A549 (cell line): Measurements from ENCODE around the gene ABHD2. TPM values are rescaled to one million over a fixed set of nuclear protein-coding genes. Genes with fewer than 3 reads are reported as not detected.
A peak's percentile ranks its signal among the peaks of the same experiment; 100 is the strongest.

ENCODE experiments used
- ATAC-seq, 2 experiments: fragments of 200-7000 bp in 1 of 2; fragments of >200 bp in 1 of 2; cut with Nextera tagmentation in 1 of 2; cut with Tn5 transposase in 1 of 2; 3 replicates each; pipeline versions ENCODE4 v1.8.0 to v1.9.1; 2018 to 2020; ENCODE audit warnings: mild to moderate bottlenecking in 1 of 2, moderate library complexity in 1 of 2
- CTCF ChIA-PET: fragments of 300-600 bp; sonication (Branson Sonifier 250); formaldehyde crosslinking; extraction: SDS; loops from one replicate; lab custom pipeline; 2021; ENCODE audit warnings: antibody characterized with exemption, inconsistent platforms; lab: Yijun Ruan, JAX
- POLR2A ChIA-PET: fragments of 350-600 bp; formaldehyde crosslinking; extraction: SDS; loops from one replicate; lab custom pipeline; 2021; ENCODE audit warnings: antibody characterized with exemption, inconsistent platforms; lab: Yijun Ruan, JAX
- DNase-seq, 2 experiments: peaks; one replicate each; pipeline versions ENCODE4 v3.0.0 to v3.0.0-alpha.2; 2011 to 2016; ENCODE audit warnings: low read depth in 1 of 2, low spot score in 1 of 2
- FAIRE-seq: peaks from 2 replicates; lab custom pipeline; 2011; peaks lifted over from hg19 to GRCh38; lab: Jason Lieb, UNC
- H3K27ac ChIP-seq, 2 experiments: fragments of >200 bp; sonication (Bioruptor Twin); formaldehyde crosslinking; 3 replicates each; pipeline ENCODE4 v1.5.1; 2016 to 2017
- H3K4me1 ChIP-seq: fragments of >200 bp; sonication (Bioruptor Twin); formaldehyde crosslinking; 3 replicates; pipeline ENCODE4 v1.6.1; 2016
- H3K4me2 ChIP-seq: fragments of >200 bp; sonication (Bioruptor Twin); formaldehyde crosslinking; 3 replicates; pipeline ENCODE4 v1.6.1; 2016
- H3K4me3 ChIP-seq: fragments of >200 bp; sonication (Bioruptor Twin); formaldehyde crosslinking; 3 replicates; pipeline ENCODE4 v1.5.1; 2016
- H3K9me3 ChIP-seq: fragments of >200 bp; sonication (Bioruptor Twin); formaldehyde crosslinking; 3 replicates; pipeline ENCODE4 v1.6.1; 2016
- ATOH8 ChIP-seq: fragments of 250-450 bp; sonication (Bioruptor Pico); IDR thresholded peaks from 2 replicates; pipeline ENCODE4 v1.5.0; 2020; ENCODE audit warnings: low read depth, mild to moderate bottlenecking, moderate library complexity
- CBX2 ChIP-seq: fragments of 200-600 bp; sonication (generic); IDR thresholded peaks from 2 replicates; pipeline ENCODE4 v1.6.1; 2016; ENCODE audit warnings: low read depth, mild to moderate bottlenecking, borderline replicate concordance
- CBX8 ChIP-seq: fragments of 200-600 bp; sonication (generic); IDR thresholded peaks from 2 replicates; pipeline ENCODE4 v1.6.1; 2016
- CHD2 ChIP-seq: fragments of 150-350 bp; IDR thresholded peaks from 2 replicates; pipeline ENCODE4 v1.6.1; 2014; ENCODE audit warnings: low read length; ENCODE audit not compliant: partially characterized antibody
- CHD4 ChIP-seq: fragments of 200-600 bp; sonication (generic); IDR thresholded peaks from 2 replicates; pipeline ENCODE4 v1.6.1; 2016; ENCODE audit warnings: antibody characterized with exemption, mild to moderate bottlenecking, borderline replicate concordance
- EHMT2 ChIP-seq: fragments of 200-600 bp; sonication (generic); IDR thresholded peaks from 2 replicates; pipeline ENCODE4 v1.6.1; 2016; ENCODE audit warnings: antibody characterized with exemption, low read depth, mild to moderate bottlenecking, moderate library complexity
- FOSL2 ChIP-seq, 2 experiments: fragments of 450-650 bp in 1 of 2; fragments of >200 bp in 1 of 2; sonication (Bioruptor Twin) in 1 of 2; formaldehyde crosslinking; IDR thresholded peaks; 2 replicates each; pipeline versions ENCODE4 v1.5.0 to v1.6.1; 2016 to 2020; ENCODE audit warnings: mild to moderate bottlenecking in 1 of 2, moderate library complexity in 1 of 2
- HMGXB4 ChIP-seq: fragments of 250-450 bp; sonication (Bioruptor Pico); IDR thresholded peaks from 2 replicates; pipeline ENCODE4 v1.5.0; 2021; ENCODE audit warnings: mild to moderate bottlenecking, moderate library complexity, borderline replicate concordance
- JUN ChIP-seq, 2 experiments: fragments of >200 bp; sonication (Bioruptor Twin); formaldehyde crosslinking; IDR thresholded peaks; 2 replicates in 1 of 2; 3 replicates in 1 of 2; pipeline ENCODE4 v1.6.1; 2016 to 2017
- KDM1A ChIP-seq: fragments of 200-600 bp; sonication (generic); IDR thresholded peaks from 2 replicates; pipeline ENCODE4 v1.6.1; 2016; ENCODE audit warnings: low read depth, mild to moderate bottlenecking
- KDM5A ChIP-seq: fragments of 200-600 bp; sonication (generic); IDR thresholded peaks from 2 replicates; pipeline ENCODE4 v1.6.1; 2016; ENCODE audit warnings: antibody characterized with exemption, mild to moderate bottlenecking
- MAX ChIP-seq: IDR thresholded peaks from 2 replicates; pipeline ENCODE4 v1.6.1; 2012
- NPAS2 ChIP-seq: fragments of 250-450 bp; sonication (Bioruptor Pico); IDR thresholded peaks from 2 replicates; pipeline ENCODE4 v1.8.0; 2022; ENCODE audit warnings: mild to moderate bottlenecking, moderate library complexity, borderline replicate concordance
- NR3C1 ChIP-seq: fragments of >200 bp; sonication (Bioruptor Twin); formaldehyde crosslinking; IDR thresholded peaks from 3 replicates; pipeline ENCODE4 v1.6.1; 2017
- POLR2AphosphoS2 ChIP-seq: conservative IDR thresholded peaks from 2 replicates; pipeline ENCODE4 v1.6.1; 2012; ENCODE audit warnings: low read length, improper control_type of control experiment, inconsistent platforms
- RAD21 ChIP-seq, 2 experiments: fragments of >200 bp in 1 of 2; sonication (Bioruptor Twin) in 1 of 2; formaldehyde crosslinking in 1 of 2; IDR thresholded peaks in 1 of 2; conservative IDR thresholded peaks in 1 of 2; 2 replicates in 1 of 2; 3 replicates in 1 of 2; pipeline ENCODE4 v1.6.1; 2012 to 2018; ENCODE audit warnings: inconsistent platforms in 1 of 2
- RCOR1 ChIP-seq: fragments of 150-350 bp; IDR thresholded peaks from 2 replicates; pipeline ENCODE4 v1.6.1; 2014; ENCODE audit warnings: antibody characterized with exemption, low read length, low read depth
- RNF2 ChIP-seq: fragments of 200-600 bp; sonication (generic); IDR thresholded peaks from 2 replicates; pipeline ENCODE4 v1.6.1; 2016; ENCODE audit warnings: low read depth, mild to moderate bottlenecking, antibody characterized with exemption, moderate library complexity, borderline replicate concordance
- TFCP2L1 ChIP-seq: fragments of 250-450 bp; sonication (Bioruptor Pico); IDR thresholded peaks from 2 replicates; pipeline ENCODE4 v1.5.0; 2021; ENCODE audit warnings: mild to moderate bottlenecking
- TP53 ChIP-seq: fragments of 250-450 bp; sonication (Bioruptor Pico); IDR thresholded peaks from 2 replicates; pipeline ENCODE4 v1.5.0; 2021; ENCODE audit warnings: mild to moderate bottlenecking, moderate library complexity
- ZC3H11A ChIP-seq: fragments of 450-650 bp; IDR thresholded peaks from 2 replicates; pipeline ENCODE4 v1.6.1; 2014; ENCODE audit warnings: antibody characterized with exemption, mild to moderate bottlenecking
- ZNF302 ChIP-seq: fragments of 250-450 bp; sonication (Bioruptor Pico); IDR thresholded peaks from 2 replicates; pipeline ENCODE4 v1.9.0; 2021; ENCODE audit warnings: inconsistent platforms, mild to moderate bottlenecking, moderate library complexity
- WGBS: methylation state at CpG from one replicate; pipeline ENCODE4 v1.1.6; 2017; ENCODE audit errors: missing lambda C conversion rate; 5-methylcytosine and 5-hydroxymethylcytosine counted together
- polyA plus RNA-seq, 4 experiments: library from polyadenylated mRNA; depleted of rRNA in 3 of 4; stranded (reverse); fragments of >200 nt; fragmentation: RNase III in 1 of 4; extraction: RNeasy Plus Mini Kit Qiagen cat#74134 plus additional on column Dnase treatment in 1 of 4; gene quantifications; 2 replicates in 3 of 4; 3 replicates in 1 of 4; pipeline ENCODE4 v1.2.3, GENCODE V29; 2011 to 2017
- TF ChIP-seq, protein P1 (sequence below): fragments of >200 bp; sonication (Bioruptor Twin); formaldehyde crosslinking; IDR thresholded peaks from 2 replicates; pipeline ENCODE4 v1.6.1; 2016

ABHD2 gene
- polyA plus RNA-seq, 2 of the 4 experiments (the other 2 are of a cell fraction) = 36.2 to 63.3 TPM

- H3K9me3 ChIP-seq = no peaks in the 10 kb centered on the region
- FAIRE-seq (no peak), DNase-seq (no peak), ATAC-seq (no peak)
- CTCF ChIA-PET = interaction anchor here (0.5 to 11.8 kb wide), 14 partner anchors 11 to 89 kb away, joined by 3 to 187 read pairs (median 11); partner anchors contain the start of gene ABHD2
- H3K4me3 ChIP-seq = no peak overlapping the region
- H3K4me2 ChIP-seq = peak overlapping the region; percentile 46; the same call in 2 of the 3 replicates
- POLR2A ChIA-PET = interaction anchor here (2.0 to 2.2 kb wide), 2 partner anchors 11 to 12 kb away, joined by 8 to 10 read pairs; no protein-coding TSS in a partner anchor
- WGBS = 91% methylated on average over 5 of the region's 5 CpGs
- H3K27ac ChIP-seq = peak overlapping the region; percentile 85 to 88
- TF ChIP-seq FOSL2 (IDR thresholded peaks at IDR 0.05) (no peak), FOSL2 (CRISPR knock-in tag; IDR thresholded peaks at IDR 0.05) (no peak), TFCP2L1 (CRISPR knock-in tag) (no peak), RCOR1 (no peak), KDM1A (no peak), NPAS2 (CRISPR knock-in tag) (no peak), CBX8 (no peak), ATOH8 (CRISPR knock-in tag) (no peak), KDM5A (no peak), JUN (IDR thresholded peaks at IDR 0.05) (no peak), CBX2 (no peak), EHMT2 (no peak), POLR2AphosphoS2 (no peak), ZNF302 (no peak), RNF2 (no peak), CHD2 (no peak), NR3C1 (no peak), MAX (no peak), ZC3H11A (no peak), TP53 (no peak)
- TF ChIP-seq, protein P1, sequence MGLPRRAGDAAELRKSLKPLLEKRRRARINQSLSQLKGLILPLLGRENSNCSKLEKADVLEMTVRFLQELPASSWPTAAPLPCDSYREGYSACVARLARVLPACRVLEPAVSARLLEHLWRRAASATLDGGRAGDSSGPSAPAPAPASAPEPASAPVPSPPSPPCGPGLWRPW = no peak
- H3K4me1 ChIP-seq = peaks cover 96% of the 10 kb centered on the region
Observed at GRCh38 chr15:89103481-89104171, 15.4 kb downstream of the ABHD2 start.

DNA sequence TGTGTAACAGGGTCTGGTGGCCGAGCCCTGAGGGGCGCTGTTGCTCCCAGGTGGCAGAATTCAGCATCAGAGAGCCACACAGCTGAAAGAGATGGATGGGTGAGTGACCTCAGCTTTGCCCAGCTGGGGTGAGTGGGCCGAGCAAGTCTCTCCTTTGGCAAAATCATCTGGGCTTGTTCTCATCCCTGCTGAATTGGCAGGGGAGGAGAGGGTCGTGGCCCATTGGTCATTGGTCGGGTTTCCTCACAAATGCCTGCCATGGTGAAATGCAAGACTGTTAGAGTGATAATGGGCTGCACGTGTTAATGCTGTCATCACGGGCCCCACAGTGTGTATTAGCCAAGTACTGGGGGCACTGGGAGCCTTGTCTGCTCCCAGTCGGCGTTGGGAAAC lies 15.9 kb downstream of the ABHD2 start:
- Histone ChIP-seq H3K9me3 (no peaks in the 10 kb centered on the region), H3K4me2 (peak overlapping the region; percentile 46; the same call in 2 of the 3 replicates), H3K27ac (peak overlapping the region; percentile 85 to 88), H3K4me3 (no peak overlapping the region), H3K4me1 (peaks cover 96% of the 10 kb centered on the region)
- TF ChIP-seq RAD21 (conservative IDR thresholded peaks at IDR 0.05 in 1 of 2, IDR thresholded peaks at IDR 0.05 in 1 of 2) = 0 out of 5 replicates have a peak, but pooled peaks of 1 of the 2 experiments have one; percentile 13
- no peak for TF ChIP-seq HMGXB4 (CRISPR knock-in tag)
- TF ChIP-seq RCOR1 = no peak
- TF ChIP-seq CHD4 = no peak
- POLR2A ChIA-PET = interaction anchor here (1.4 to 2.2 kb wide), 3 partner anchors 11 to 16 kb away, joined by 7 to 10 read pairs (median 8); partner anchors contain the start of gene ABHD2
- CTCF ChIA-PET = interaction anchor here (0.7 to 11.8 kb wide), 10 partner anchors 12 to 73 kb away, joined by 3 to 187 read pairs (median 11); no protein-coding TSS in a partner anchor
- no peak for FAIRE-seq
- 89% methylated on average over 9 of the region's 9 CpGs for WGBS
- no peak for DNase-seq
- ATAC-seq = no peak
